A204.1 (cell line): Measurements from ENCODE around the gene KLF5.
"Not testable (repeated sequence)": the region's sequence is repeated elsewhere in the genome, so short reads cannot be mapped to it uniquely, and the experiment has no call there.

Experiments
- FAIRE-seq: peaks from 2 replicates; lab custom pipeline; 2012; peaks lifted over from hg19 to GRCh38; lab: Jason Lieb, UNC

The KLF5 gene

GRCh38 chr13:73088332-73088935 is 29.6 kb downstream of the KLF5 start:
- FAIRE-seq, result no peak

GRCh38 chr13:73089213-73089612 is 30.4 kb downstream of the KLF5 start:
- FAIRE-seq, result no peak

GRCh38 chr13:73090116-73090822 is 31.5 kb downstream of the KLF5 start:
- FAIRE-seq, result no peak

GRCh38 chr13:73090823-73091187 is 32.0 kb downstream of the KLF5 start:
- no peak for FAIRE-seq

- FAIRE-seq, result no peak
These were observed 34.0 kb downstream of the KLF5 start for GRCh38 chr13:73092829-73093228.

- FAIRE-seq, result no peak
These were observed 37.4 kb downstream of the KLF5 start for GRCh38 chr13:73096173-73096572.

GRCh38 chr13:73096638-73097037 is 37.8 kb downstream of the KLF5 start:
- no peak for FAIRE-seq

GRCh38 chr13:73100781-73101180 is 42.0 kb downstream of the KLF5 start:
- FAIRE-seq, result not testable (repeated sequence)

- FAIRE-seq, result no peak
These were observed 42.7 kb downstream of the KLF5 start for GRCh38 chr13:73101351-73102007.

- FAIRE-seq, result no peak
These were observed 44.4 kb downstream of the KLF5 start for GRCh38 chr13:73103238-73103637.

- FAIRE-seq, result no peak
These were observed 47.8 kb downstream of the KLF5 start for GRCh38 chr13:73106513-73107178.

GRCh38 chr13:73107481-73107880 is 48.7 kb downstream of the KLF5 start:
- no peak for FAIRE-seq

- FAIRE-seq, result no peak
These were observed 49.2 kb downstream of the KLF5 start for GRCh38 chr13:73107970-73108369.

GRCh38 chr13:73109288-73109899 is 50.6 kb downstream of the KLF5 start:
- FAIRE-seq, result no peak

GRCh38 chr13:73109969-73110368 is 51.2 kb downstream of the KLF5 start:
- FAIRE-seq, result no peak

- FAIRE-seq, result no peak
These were observed 52.0 kb downstream of the KLF5 start for GRCh38 chr13:73110814-73111213.

- no peak for FAIRE-seq
These were observed 52.5 kb downstream of the KLF5 start for GRCh38 chr13:73111331-73111730.

GRCh38 chr13:73119612-73120011 is 60.8 kb downstream of the KLF5 start:
- no peak for FAIRE-seq
